K562 (cell line): Measurements from ENCODE around the gene PARD3B. TPM values are rescaled to one million over a fixed set of nuclear protein-coding genes. Genes with fewer than 3 reads are reported as not detected.

Source experiments
- ATAC-seq: fragments of 200-7000 bp; cut with Tn5 transposase; 3 replicates; pipeline ENCODE4 v1.9.1; 2020; ENCODE audit warnings: moderate library complexity
- BruUV-seq: library from RNA; stranded (reverse); fragments of 400-500 nt; replicated peaks from 2 replicates; lab custom pipeline; 2021; lab: Mats Ljungman, UMichigan
- CTCF ChIA-PET: fragments of 300-600 bp; formaldehyde crosslinking; extraction: SDS; loops from one replicate; lab custom pipeline; 2021; ENCODE audit warnings: low intra/inter-chr PET ratio; lab: Yijun Ruan, JAX
- POLR2A ChIA-PET: fragments of 300-600, 350-650 bp; sonication (Branson Sonifier 250); formaldehyde crosslinking; extraction: SDS; loops from one replicate; lab custom pipeline; 2021; ENCODE audit warnings: antibody characterized with exemption, inconsistent platforms; lab: Yijun Ruan, JAX
- DNase-seq, 4 experiments: peaks; one replicate each; pipeline versions ENCODE4 v3.0.0 to v3.0.0-alpha.2; 2011 to 2018; ENCODE audit warnings: low spot score in 3 of 4, mixed read lengths in 3 of 4; ENCODE audit errors: extremely low read depth in 1 of 4
- FAIRE-seq: peaks from 2 replicates; lab custom pipeline; 2011; peaks lifted over from hg19 to GRCh38; lab: Jason Lieb, UNC
- H2AFZ ChIP-seq: 2 replicates; pipeline ENCODE4 v1.6.0; 2011; ENCODE audit warnings: low read depth, low read length, control low read depth, inconsistent platforms
- H3K27ac ChIP-seq: fragments of 200-600 bp; 3 replicates; pipeline ENCODE4 v1.8.0; 2011; ENCODE audit warnings: low read depth, mild to moderate bottlenecking, control low read depth, inconsistent platforms, low read length, moderate library complexity, mixed read lengths; ENCODE audit errors: extremely low read depth
- H3K27me3 ChIP-seq, 2 experiments: fragments of 300-600 bp in 1 of 2; 2 replicates in 1 of 2; 3 replicates in 1 of 2; pipeline versions ENCODE4 v1.6.0 to v1.8.0; 2011; ENCODE audit warnings: inconsistent platforms in 2 of 2, low read length in 2 of 2, mild to moderate bottlenecking in 1 of 2, mixed read lengths in 1 of 2, moderate library complexity in 1 of 2; ENCODE audit not compliant: control insufficient read depth in 2 of 2, insufficient read depth in 2 of 2
- H3K36me3 ChIP-seq: fragments of 300-600 bp; 3 replicates; pipeline ENCODE4 v1.8.0; 2011; ENCODE audit warnings: mild to moderate bottlenecking, low read length, inconsistent platforms; ENCODE audit not compliant: control insufficient read depth, insufficient read depth
- H3K4me1 ChIP-seq, 2 experiments: fragments of 200-600 bp in 1 of 2; replicated peaks in 1 of 2; 2 replicates in 1 of 2; 3 replicates in 1 of 2; pipeline versions ENCODE4 v1.5.1 to v1.8.0; 2011; ENCODE audit warnings: inconsistent platforms in 2 of 2, low read length in 2 of 2, mild to moderate bottlenecking in 1 of 2, mixed read lengths in 1 of 2, moderate library complexity in 1 of 2; ENCODE audit not compliant: control insufficient read depth in 2 of 2, insufficient read depth in 2 of 2
- H3K4me2 ChIP-seq: 2 replicates; pipeline ENCODE4 v1.6.1; 2011; ENCODE audit warnings: low read length, control low read depth, inconsistent platforms, mixed read lengths; ENCODE audit not compliant: insufficient read depth
- H3K4me3 ChIP-seq: fragments of 200-600 bp; sonication (generic), shearing (Covaris generic); 2 replicates; pipeline ENCODE4 v1.5.1; 2016; ENCODE audit warnings: control low read depth, inconsistent platforms
- H3K79me2 ChIP-seq: fragments of 200-600 bp; 3 replicates; pipeline ENCODE4 v1.8.0; 2011; ENCODE audit warnings: low read length, inconsistent platforms; ENCODE audit not compliant: control insufficient read depth, insufficient read depth
- H3K9ac ChIP-seq, 2 experiments: 2 replicates each; pipeline versions ENCODE4 v1.6.0 to v1.6.1; 2011; ENCODE audit warnings: low read depth in 2 of 2, low read length in 2 of 2, control low read depth in 1 of 2, inconsistent platforms in 1 of 2, mild to moderate bottlenecking in 1 of 2, mixed read lengths in 1 of 2; ENCODE audit not compliant: insufficient read depth in 1 of 2
- H3K9me1 ChIP-seq: one replicate; pipeline ENCODE4 v1.6.0; 2011; ENCODE audit warnings: inconsistent platforms, mild to moderate bottlenecking, low read length, moderate library complexity; ENCODE audit not compliant: control insufficient read depth, insufficient read depth
- H3K9me3 ChIP-seq: replicated peaks from 2 replicates; pipeline ENCODE4 v1.5.1; 2011; ENCODE audit warnings: low read depth, low read length, inconsistent platforms; ENCODE audit not compliant: control insufficient read depth, insufficient read depth
- H4K20me1 ChIP-seq: replicated peaks from 2 replicates; pipeline ENCODE4 v1.6.1; 2011; ENCODE audit warnings: low read length, inconsistent platforms, mixed read lengths; ENCODE audit not compliant: control insufficient read depth, insufficient read depth
- CEBPB ChIP-seq: fragments of 450-650 bp; IDR thresholded peaks from 2 replicates; pipeline ENCODE4 v1.6.1; 2016; ENCODE audit warnings: missing genetic modification characterization, missing compliant biosample characterization
- CSDE1 ChIP-seq, 2 experiments: fragments of 450-650 bp; IDR thresholded peaks; 2 replicates each; pipeline ENCODE4 v1.6.1; 2016; ENCODE audit warnings: mild to moderate bottlenecking in 1 of 2
- HDAC6 ChIP-seq: IDR thresholded peaks from 2 replicates; pipeline ENCODE4 v1.6.1; 2012; ENCODE audit warnings: low read depth, mild to moderate bottlenecking, control low read depth, inconsistent platforms, low read length, moderate library complexity
- WGBS: fragments of 100-300 bp; shearing (Covaris generic); methylation state at CpG from one replicate; pipeline ENCODE4 v1.1.6; 2016; ENCODE audit warnings: low coverage, mixed read lengths; ENCODE audit not compliant: insufficient coverage; ENCODE audit errors: missing lambda C conversion rate; 5-methylcytosine and 5-hydroxymethylcytosine counted together
- in situ Hi-C: fragments of 300-500 bp; cut with MboI; formaldehyde crosslinking; loops from 4 replicates; pipeline ENCODE4 v1.15.0; 2018; ENCODE audit warnings: inconsistent platforms, mixed read lengths
- intact Hi-C: fragments of 100-400 bp; cut with micrococcal nuclease; formaldehyde crosslinking; loops from 2 replicates; pipeline ENCODE4 v1.14.2; 2022
- polyA plus RNA-seq, 8 experiments: library from polyadenylated mRNA; depleted of rRNA in 4 of 8; stranded (reverse) in 5 of 8; unstranded in 3 of 8; fragments of >200 nt; fragmentation: Nextera tagmentation in 2 of 8; fragmentation: Illumina TruSeq in 1 of 8; extraction: Ambion mirVana in 2 of 8; extraction: Trizol in 1 of 8; gene quantifications; 2 replicates each; pipeline versions ENCODE4 v1.2.1 to v1.2.3, GENCODE V29; 2011 to 2014; ENCODE audit warnings: inconsistent platforms in 1 of 8, missing spikeins in 1 of 8
- total RNA-seq, 7 experiments: library from RNA; depleted of rRNA in 6 of 7; stranded (reverse); fragments of >200 nt in 6 of 7; fragmentation: Illumina TruSeq in 2 of 7; extraction: Trizol in 2 of 7; gene quantifications; 2 replicates each; pipeline versions ENCODE4 v1.2.1 to v1.2.3, GENCODE V29; 2011 to 2021; ENCODE audit warnings: low replicate concordance in 1 of 7
- TF ChIP-seq, protein P1 (sequence below), 2 experiments: fragments of 450-650 bp in 1 of 2; IDR thresholded peaks; 2 replicates each; pipeline ENCODE4 v1.6.1; 2011 to 2017; ENCODE audit warnings: low read depth in 2 of 2, antibody characterized with exemption in 1 of 2, borderline replicate concordance in 1 of 2, low read length in 1 of 2, mild to moderate bottlenecking in 1 of 2, mixed read lengths in 1 of 2; ENCODE audit not compliant: control insufficient read depth in 1 of 2

Gene PARD3B
- total and polyA plus RNA-seq, 9 of the 15 experiments (the other 6 are each of a cell fraction or from before 2014, with no cell fraction given) = 0.15 to 3.0 (median 1.1) TPM

DNA sequence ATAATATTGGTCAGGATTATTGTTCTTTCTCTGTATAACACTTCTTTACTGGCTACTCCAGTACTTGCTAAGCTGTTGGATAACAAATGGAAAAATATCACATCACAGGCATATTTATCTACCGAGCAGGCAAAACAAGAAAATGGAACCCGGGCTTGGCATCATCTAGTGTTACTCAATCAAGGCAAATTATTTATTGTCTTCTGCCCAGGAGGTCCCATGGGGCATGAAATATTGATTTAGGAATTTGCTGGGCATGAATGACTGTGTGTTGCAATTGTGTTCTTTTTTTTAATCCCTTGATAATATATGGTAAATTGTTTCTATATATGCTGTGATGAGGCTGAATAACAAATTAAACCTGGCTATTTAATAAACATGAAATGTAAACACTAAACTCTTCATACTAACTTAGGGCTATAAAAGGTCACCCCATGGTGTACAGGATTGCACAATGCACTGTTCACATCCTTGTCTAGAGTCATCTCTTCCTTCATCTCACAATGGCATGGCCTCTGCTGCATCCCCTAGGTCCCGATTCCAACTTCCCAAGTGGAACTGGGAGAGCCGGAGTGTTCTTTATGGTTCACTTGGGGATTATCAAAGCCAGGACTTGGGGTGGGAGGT lies 2.2 kb upstream of the PARD3B start:
- peak; percentile 20; the same call in 1 of the 2 replicates for TF ChIP-seq CEBPB (tag)
- TF ChIP-seq HDAC6 = no peak
- no peak for TF ChIP-seq CSDE1 (IDR thresholded peaks at IDR 0.05)
- TF ChIP-seq, protein P1, sequence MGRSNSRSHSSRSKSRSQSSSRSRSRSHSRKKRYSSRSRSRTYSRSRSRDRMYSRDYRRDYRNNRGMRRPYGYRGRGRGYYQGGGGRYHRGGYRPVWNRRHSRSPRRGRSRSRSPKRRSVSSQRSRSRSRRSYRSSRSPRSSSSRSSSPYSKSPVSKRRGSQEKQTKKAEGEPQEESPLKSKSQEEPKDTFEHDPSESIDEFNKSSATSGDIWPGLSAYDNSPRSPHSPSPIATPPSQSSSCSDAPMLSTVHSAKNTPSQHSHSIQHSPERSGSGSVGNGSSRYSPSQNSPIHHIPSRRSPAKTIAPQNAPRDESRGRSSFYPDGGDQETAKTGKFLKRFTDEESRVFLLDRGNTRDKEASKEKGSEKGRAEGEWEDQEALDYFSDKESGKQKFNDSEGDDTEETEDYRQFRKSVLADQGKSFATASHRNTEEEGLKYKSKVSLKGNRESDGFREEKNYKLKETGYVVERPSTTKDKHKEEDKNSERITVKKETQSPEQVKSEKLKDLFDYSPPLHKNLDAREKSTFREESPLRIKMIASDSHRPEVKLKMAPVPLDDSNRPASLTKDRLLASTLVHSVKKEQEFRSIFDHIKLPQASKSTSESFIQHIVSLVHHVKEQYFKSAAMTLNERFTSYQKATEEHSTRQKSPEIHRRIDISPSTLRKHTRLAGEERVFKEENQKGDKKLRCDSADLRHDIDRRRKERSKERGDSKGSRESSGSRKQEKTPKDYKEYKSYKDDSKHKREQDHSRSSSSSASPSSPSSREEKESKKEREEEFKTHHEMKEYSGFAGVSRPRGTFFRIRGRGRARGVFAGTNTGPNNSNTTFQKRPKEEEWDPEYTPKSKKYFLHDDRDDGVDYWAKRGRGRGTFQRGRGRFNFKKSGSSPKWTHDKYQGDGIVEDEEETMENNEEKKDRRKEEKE (IDR thresholded peaks at IDR 0.05; ENCODE audit: borderline replicate concordance in 1 of 2, control insufficient read depth in 1 of 2, low read depth in 2 of 2, low read length in 1 of 2) = no peak
- Histone ChIP-seq H3K79me2 (no peaks in the 10 kb centered on the region), H3K27ac (no peak overlapping the region), H3K27me3 (no peaks in the 10 kb centered on the region), H3K36me3 (no peaks in the 10 kb centered on the region), H2AFZ (no peak overlapping the region), H3K4me1 (peaks cover 16 to 18% of the 10 kb centered on the region in 2 experiments; a peak in 4 of 5 replicates), H3K9me1 (no peaks in the 10 kb centered on the region), H3K4me3 (no peak overlapping the region), H3K4me2 (no peak overlapping the region), H4K20me1 (no peaks in the 10 kb centered on the region), H3K9ac (no peak overlapping the region), H3K9me3 (no peaks in the 10 kb centered on the region)
- FAIRE-seq (no peak), DNase-seq (no peak), ATAC-seq (no peak)
- ChIA-PET POLR2A (interaction anchor here (0.8 kb wide), 1 partner anchor 14 kb away, joined by 4 read pairs; no protein-coding TSS in a partner anchor), CTCF (no interaction called here)
- WGBS = 56% methylated on average over 4 of the region's 4 CpGs
- in situ Hi-C loops = no loop called here
- intact Hi-C loops = loop anchor here (10.0 kb wide), 1 partner anchor 188 kb away; no protein-coding TSS in a partner anchor
- no TSS peak for BruUV-seq
